HepG2 (cell line): ENCODE measurements around the gene TMEM255B. TPM values are rescaled to one million over a fixed set of nuclear protein-coding genes. Genes with fewer than 3 reads are reported as not detected.

Experiments
- ATAC-seq: fragments of 200-7000 bp; cut with Tn5 transposase; 3 replicates; pipeline ENCODE4 v1.9.1; 2020; ENCODE audit warnings: mild to moderate bottlenecking, moderate library complexity
- BruUV-seq: library from RNA; stranded (reverse); fragments of 400-500 nt; replicated peaks from 2 replicates; lab custom pipeline; 2021; lab: Mats Ljungman, UMichigan
- CTCF ChIA-PET: fragments of 300-600 bp; formaldehyde crosslinking; extraction: SDS; loops from one replicate; lab custom pipeline; 2021; ENCODE audit warnings: low total read pairs, inconsistent platforms, low intra/inter-chr PET ratio; lab: Yijun Ruan, JAX
- POLR2A ChIA-PET: fragments of 350-600 bp; sonication (Branson Sonifier 250); formaldehyde crosslinking; loops from one replicate; lab custom pipeline; 2020; ENCODE audit warnings: antibody characterized with exemption, inconsistent platforms; lab: Yijun Ruan, JAX
- DNase-seq: peaks from one replicate; pipeline ENCODE4 v3.0.0-alpha.2; 2015; ENCODE audit warnings: low spot score
- FAIRE-seq: peaks from 3 replicates; lab custom pipeline; 2011; peaks lifted over from hg19 to GRCh38; lab: Jason Lieb, UNC
- H2AFZ ChIP-seq: one replicate; pipeline ENCODE4 v1.6.1; 2011; ENCODE audit warnings: low read length, inconsistent platforms
- H3K27ac ChIP-seq: fragments of 300-600 bp; 3 replicates; pipeline ENCODE4 v1.8.0; 2011; ENCODE audit warnings: mixed run types, mild to moderate bottlenecking, mixed read lengths, low read length, inconsistent platforms; ENCODE audit not compliant: insufficient read depth; ENCODE audit errors: extremely low read length
- H3K27me3 ChIP-seq, 2 experiments: fragments of 200-600 bp in 1 of 2; 2 replicates in 1 of 2; 3 replicates in 1 of 2; pipeline versions ENCODE4 v1.6.0 to v1.8.0; 2011; ENCODE audit warnings: low read length in 2 of 2, mild to moderate bottlenecking in 2 of 2, moderate library complexity in 2 of 2, inconsistent platforms in 1 of 2; ENCODE audit not compliant: insufficient read depth in 2 of 2, control insufficient read depth in 1 of 2
- H3K36me3 ChIP-seq, 2 experiments: fragments of 200-600 bp in 1 of 2; replicated peaks in 1 of 2; 2 replicates in 1 of 2; 3 replicates in 1 of 2; pipeline versions ENCODE4 v1.5.1 to v1.8.0; 2011; ENCODE audit warnings: low read length in 2 of 2, inconsistent platforms in 1 of 2; ENCODE audit not compliant: insufficient read depth in 2 of 2, control insufficient read depth in 1 of 2
- H3K4me1 ChIP-seq: 2 replicates; pipeline ENCODE4 v1.5.1; 2012; ENCODE audit warnings: low read length, inconsistent platforms; ENCODE audit not compliant: insufficient read depth
- H3K4me2 ChIP-seq: 2 replicates; pipeline ENCODE4 v1.6.0; 2011; ENCODE audit warnings: low read depth, low read length, inconsistent platforms
- H3K4me3 ChIP-seq, 3 experiments: fragments of 200-600 bp in 1 of 3; sonication (generic), shearing (Covaris generic) in 1 of 3; replicated peaks in 1 of 3; 2 replicates each; pipeline ENCODE4 v1.5.1; 2011 to 2016; ENCODE audit warnings: low read length in 3 of 3, inconsistent platforms in 2 of 3, low read depth in 2 of 3, mild to moderate bottlenecking in 2 of 3, control low read depth in 1 of 3, mixed read lengths in 1 of 3; ENCODE audit not compliant: insufficient read depth in 1 of 3
- H3K79me2 ChIP-seq: one replicate; pipeline ENCODE4 v1.6.1; 2011; ENCODE audit warnings: low read length, inconsistent platforms; ENCODE audit not compliant: insufficient read depth
- H3K9ac ChIP-seq: 2 replicates; pipeline ENCODE4 v1.6.0; 2011; ENCODE audit warnings: mild to moderate bottlenecking, low read depth, low read length, inconsistent platforms; ENCODE audit not compliant: insufficient read depth
- H3K9me3 ChIP-seq: 2 replicates; pipeline ENCODE4 v1.5.1; 2012; ENCODE audit warnings: mild to moderate bottlenecking, low read length
- H4K20me1 ChIP-seq: 2 replicates; pipeline ENCODE4 v1.6.0; 2011; ENCODE audit warnings: inconsistent platforms, mild to moderate bottlenecking, low read length, moderate library complexity; ENCODE audit not compliant: insufficient read depth
- GPN1 ChIP-seq: sonication (generic); formaldehyde crosslinking; IDR thresholded peaks from 2 replicates; pipeline ENCODE4 v1.5.1; 2020; ENCODE audit warnings: missing genetic modification reagents, borderline replicate concordance
- HHEX ChIP-seq: IDR thresholded peaks from 2 replicates; pipeline ENCODE4 v1.6.1; 2016; ENCODE audit warnings: control low read depth
- KLF15 ChIP-seq: sonication (generic); formaldehyde crosslinking; IDR thresholded peaks from 2 replicates; pipeline ENCODE4 v1.8.1; 2023; ENCODE audit warnings: borderline replicate concordance, mild to moderate bottlenecking, inconsistent platforms, missing genetic modification reagents, mixed read lengths
- KMT2B ChIP-seq: IDR thresholded peaks from 2 replicates; pipeline ENCODE4 v1.6.1; 2016; ENCODE audit warnings: missing genetic modification reagents, missing compliant biosample characterization
- PHF8 ChIP-seq: sonication (generic); formaldehyde crosslinking; IDR thresholded peaks from 2 replicates; pipeline ENCODE4 v1.5.0; 2020; ENCODE audit warnings: missing genetic modification reagents
- ZNF136 ChIP-seq: sonication (generic); formaldehyde crosslinking; IDR thresholded peaks from 2 replicates; pipeline ENCODE4 v1.8.1; 2022; ENCODE audit warnings: low read depth, mild to moderate bottlenecking, moderate library complexity, missing genetic modification reagents
- ZNF207 ChIP-seq: fragments of 450-650 bp; IDR thresholded peaks from 2 replicates; pipeline ENCODE4 v1.6.1; 2016; ENCODE audit warnings: antibody characterized with exemption, borderline replicate concordance
- ZNF747 ChIP-seq: sonication (generic); formaldehyde crosslinking; IDR thresholded peaks from 2 replicates; pipeline ENCODE4 v1.8.1; 2023; ENCODE audit warnings: missing genetic modification reagents, mild to moderate bottlenecking, borderline replicate concordance
- ZNF850 ChIP-seq: sonication (generic); formaldehyde crosslinking; conservative IDR thresholded peaks from 2 replicates; pipeline ENCODE4 v1.9.0; 2021; ENCODE audit warnings: mild to moderate bottlenecking, missing genetic modification reagents
- ZNF879 ChIP-seq: sonication (generic); formaldehyde crosslinking; IDR thresholded peaks from 2 replicates; pipeline ENCODE4 v1.8.1; 2023; ENCODE audit warnings: missing genetic modification reagents
- ZNF891 ChIP-seq: sonication (generic); formaldehyde crosslinking; IDR thresholded peaks from 2 replicates; pipeline ENCODE4 v1.5.0; 2020; ENCODE audit warnings: mild to moderate bottlenecking, missing genetic modification reagents
- ZSCAN29 ChIP-seq: sonication (generic); formaldehyde crosslinking; conservative IDR thresholded peaks from 2 replicates; pipeline ENCODE4 v1.4.0; 2020; ENCODE audit warnings: mild to moderate bottlenecking, missing genetic modification reagents
- WGBS: methylation state at CpG from one replicate; pipeline ENCODE4 v1.1.6; 2017; ENCODE audit warnings: low lambda C conversion rate; 5-methylcytosine and 5-hydroxymethylcytosine counted together
- in situ Hi-C: cut with HindIII; loops from 2 replicates; pipeline ENCODE4 v1.10.0; 2017; ENCODE audit warnings: low pct_unique_long_range_greater_than_20kb; ENCODE audit not compliant: extremely low pct_ligation_motif_present
- intact Hi-C: fragments of 100-400 bp; cut with micrococcal nuclease; formaldehyde crosslinking; loops from one replicate; pipeline ENCODE4 v1.10.0; 2022; ENCODE audit not compliant: unreplicated experiment
- polyA plus RNA-seq, 8 experiments: library from polyadenylated mRNA; depleted of rRNA in 3 of 8; stranded (reverse) in 7 of 8; unstranded in 1 of 8; fragments of >200 nt; fragmentation: Illumina TruSeq in 4 of 8; extraction: Trizol in 4 of 8; gene quantifications; 2 replicates each; pipeline versions ENCODE4 v1.2.1 to v1.2.3, GENCODE V29; 2011 to 2016; ENCODE audit warnings: low read depth in 4 of 8, missing spikeins in 1 of 8, mixed read lengths in 1 of 8; ENCODE audit not compliant: insufficient read depth in 1 of 8
- total RNA-seq, 5 experiments: library from RNA; depleted of rRNA; stranded (reverse); fragments of >200 nt; fragmentation: Illumina TruSeq; extraction: Trizol; gene quantifications; 2 replicates each; pipeline ENCODE4 v1.2.3, GENCODE V29; 2016; ENCODE audit warnings: low read depth in 1 of 5
- TF ChIP-seq, protein P1 (sequence below): sonication (generic); formaldehyde crosslinking; IDR thresholded peaks from 2 replicates; pipeline ENCODE4 v1.5.0; 2020; ENCODE audit warnings: mild to moderate bottlenecking, missing genetic modification reagents, borderline replicate concordance
- TF ChIP-seq, protein P2 (sequence below): IDR thresholded peaks from 2 replicates; pipeline ENCODE4 v1.6.1; 2016; ENCODE audit warnings: control low read depth
- TF ChIP-seq, protein P3 (sequence below): sonication (generic); formaldehyde crosslinking; IDR thresholded peaks from 2 replicates; pipeline ENCODE4 v1.5.1; 2020; ENCODE audit warnings: mild to moderate bottlenecking, missing genetic modification reagents, borderline replicate concordance
- TF ChIP-seq, protein P4 (sequence below): sonication (generic); formaldehyde crosslinking; IDR thresholded peaks from 2 replicates; pipeline ENCODE4 v1.9.0; 2022; ENCODE audit warnings: low read depth, missing genetic modification reagents
- TF ChIP-seq, protein P5 (sequence below): sonication (generic); formaldehyde crosslinking; IDR thresholded peaks from 2 replicates; pipeline ENCODE4 v1.5.1; 2020; ENCODE audit warnings: mild to moderate bottlenecking, moderate library complexity, missing genetic modification reagents

Gene TMEM255B
- total and polyA plus RNA-seq, 2 of the 13 experiments (the other 11 are each of a cell fraction or from before 2014, with no cell fraction given): not detected

DNA sequence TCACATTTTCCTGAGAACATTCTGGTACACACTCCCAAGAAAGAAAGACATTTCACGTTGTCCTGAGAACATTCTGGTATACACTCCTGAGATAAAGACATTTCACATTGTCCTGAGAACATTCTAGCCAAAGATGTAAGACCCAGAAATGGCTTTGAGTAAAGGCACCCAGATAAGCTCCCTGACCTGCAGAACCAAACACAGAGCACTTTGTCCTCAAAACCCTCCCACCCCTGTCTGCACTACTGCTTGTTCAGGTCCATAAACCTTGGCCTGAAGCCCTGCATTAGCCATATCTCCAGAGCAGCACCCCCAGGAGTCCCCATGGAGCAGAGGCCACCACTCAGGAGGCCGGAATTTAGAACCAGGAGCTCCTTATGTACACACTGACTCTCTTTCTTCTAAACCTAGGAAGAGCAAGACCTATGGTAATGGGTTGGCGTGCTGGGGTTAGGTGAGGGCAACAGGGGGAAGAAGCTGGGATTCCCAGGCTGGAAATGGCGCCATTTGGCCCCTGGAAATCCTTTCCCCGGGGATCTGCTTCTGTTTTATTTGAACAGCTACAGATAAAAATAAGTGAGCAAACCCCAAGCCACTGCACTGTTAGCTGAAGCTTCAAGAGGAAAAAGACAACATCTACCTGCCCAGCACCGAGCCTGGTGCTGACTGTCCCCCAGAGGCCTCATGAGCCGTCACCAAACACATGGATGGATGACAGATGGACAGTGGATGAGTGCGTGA, 91.1 kb downstream of the TMEM255B start:
- TF ChIP-seq KMT2B (CRISPR knock-in tag) (no peak), ZSCAN29 (CRISPR knock-in tag) (no peak), ZNF891 (CRISPR knock-in tag) (no peak), PHF8 (CRISPR knock-in tag) (no peak), KLF15 (CRISPR knock-in tag) (no peak), ZNF136 (CRISPR knock-in tag) (no peak), ZNF747 (CRISPR knock-in tag) (no peak), HHEX (CRISPR knock-in tag) (no peak), ZNF850 (CRISPR knock-in tag) (no peak), ZNF879 (CRISPR knock-in tag) (no peak), ZNF207 (no peak), GPN1 (no peak)
- TF ChIP-seq, protein P1, sequence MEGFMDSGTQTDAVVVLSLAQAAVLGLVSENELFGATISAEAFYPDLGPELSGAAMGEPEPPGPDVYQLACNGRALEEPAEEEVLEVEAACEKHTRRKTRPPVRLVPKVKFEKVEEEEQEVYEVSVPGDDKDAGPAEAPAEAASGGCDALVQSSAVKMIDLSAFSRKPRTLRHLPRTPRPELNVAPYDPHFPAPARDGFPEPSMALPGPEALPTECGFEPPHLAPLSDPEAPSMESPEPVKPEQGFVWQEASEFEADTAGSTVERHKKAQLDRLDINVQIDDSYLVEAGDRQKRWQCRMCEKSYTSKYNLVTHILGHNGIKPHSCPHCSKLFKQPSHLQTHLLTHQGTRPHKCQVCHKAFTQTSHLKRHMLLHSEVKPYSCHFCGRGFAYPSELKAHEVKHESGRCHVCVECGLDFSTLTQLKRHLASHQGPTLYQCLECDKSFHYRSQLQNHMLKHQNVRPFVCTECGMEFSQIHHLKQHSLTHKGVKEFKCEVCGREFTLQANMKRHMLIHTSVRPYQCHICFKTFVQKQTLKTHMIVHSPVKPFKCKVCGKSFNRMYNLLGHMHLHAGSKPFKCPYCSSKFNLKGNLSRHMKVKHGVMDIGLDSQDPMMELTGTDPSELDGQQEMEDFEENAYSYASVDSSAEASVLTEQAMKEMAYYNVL (CRISPR knock-in tag): no peak
- TF ChIP-seq, protein P2, sequence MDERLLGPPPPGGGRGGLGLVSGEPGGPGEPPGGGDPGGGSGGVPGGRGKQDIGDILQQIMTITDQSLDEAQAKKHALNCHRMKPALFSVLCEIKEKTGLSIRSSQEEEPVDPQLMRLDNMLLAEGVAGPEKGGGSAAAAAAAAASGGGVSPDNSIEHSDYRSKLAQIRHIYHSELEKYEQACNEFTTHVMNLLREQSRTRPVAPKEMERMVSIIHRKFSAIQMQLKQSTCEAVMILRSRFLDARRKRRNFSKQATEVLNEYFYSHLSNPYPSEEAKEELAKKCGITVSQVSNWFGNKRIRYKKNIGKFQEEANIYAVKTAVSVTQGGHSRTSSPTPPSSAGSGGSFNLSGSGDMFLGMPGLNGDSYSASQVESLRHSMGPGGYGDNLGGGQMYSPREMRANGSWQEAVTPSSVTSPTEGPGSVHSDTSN (CRISPR knock-in tag): no peak
- TF ChIP-seq, protein P3, sequence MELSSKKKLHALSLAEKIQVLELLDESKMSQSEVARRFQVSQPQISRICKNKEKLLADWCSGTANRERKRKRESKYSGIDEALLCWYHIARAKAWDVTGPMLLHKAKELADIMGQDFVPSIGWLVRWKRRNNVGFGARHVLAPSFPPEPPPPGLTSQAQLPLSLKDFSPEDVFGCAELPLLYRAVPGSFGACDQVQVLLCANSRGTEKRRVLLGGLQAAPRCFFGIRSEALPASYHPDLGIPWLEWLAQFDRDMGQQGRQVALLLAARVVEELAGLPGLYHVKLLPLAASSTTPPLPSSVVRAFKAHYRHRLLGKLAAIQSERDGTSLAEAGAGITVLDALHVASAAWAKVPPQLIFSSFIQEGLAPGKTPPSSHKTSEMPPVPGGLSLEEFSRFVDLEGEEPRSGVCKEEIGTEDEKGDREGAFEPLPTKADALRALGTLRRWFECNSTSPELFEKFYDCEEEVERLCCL (CRISPR knock-in tag): no peak
- TF ChIP-seq, protein P4, sequence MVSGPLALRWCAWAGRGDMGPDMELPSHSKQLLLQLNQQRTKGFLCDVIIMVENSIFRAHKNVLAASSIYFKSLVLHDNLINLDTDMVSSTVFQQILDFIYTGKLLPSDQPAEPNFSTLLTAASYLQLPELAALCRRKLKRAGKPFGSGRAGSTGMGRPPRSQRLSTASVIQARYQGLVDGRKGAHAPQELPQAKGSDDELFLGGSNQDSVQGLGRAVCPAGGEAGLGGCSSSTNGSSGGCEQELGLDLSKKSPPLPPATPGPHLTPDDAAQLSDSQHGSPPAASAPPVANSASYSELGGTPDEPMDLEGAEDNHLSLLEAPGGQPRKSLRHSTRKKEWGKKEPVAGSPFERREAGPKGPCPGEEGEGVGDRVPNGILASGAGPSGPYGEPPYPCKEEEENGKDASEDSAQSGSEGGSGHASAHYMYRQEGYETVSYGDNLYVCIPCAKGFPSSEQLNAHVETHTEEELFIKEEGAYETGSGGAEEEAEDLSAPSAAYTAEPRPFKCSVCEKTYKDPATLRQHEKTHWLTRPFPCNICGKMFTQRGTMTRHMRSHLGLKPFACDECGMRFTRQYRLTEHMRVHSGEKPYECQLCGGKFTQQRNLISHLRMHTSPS: no peak
- TF ChIP-seq, protein P5, sequence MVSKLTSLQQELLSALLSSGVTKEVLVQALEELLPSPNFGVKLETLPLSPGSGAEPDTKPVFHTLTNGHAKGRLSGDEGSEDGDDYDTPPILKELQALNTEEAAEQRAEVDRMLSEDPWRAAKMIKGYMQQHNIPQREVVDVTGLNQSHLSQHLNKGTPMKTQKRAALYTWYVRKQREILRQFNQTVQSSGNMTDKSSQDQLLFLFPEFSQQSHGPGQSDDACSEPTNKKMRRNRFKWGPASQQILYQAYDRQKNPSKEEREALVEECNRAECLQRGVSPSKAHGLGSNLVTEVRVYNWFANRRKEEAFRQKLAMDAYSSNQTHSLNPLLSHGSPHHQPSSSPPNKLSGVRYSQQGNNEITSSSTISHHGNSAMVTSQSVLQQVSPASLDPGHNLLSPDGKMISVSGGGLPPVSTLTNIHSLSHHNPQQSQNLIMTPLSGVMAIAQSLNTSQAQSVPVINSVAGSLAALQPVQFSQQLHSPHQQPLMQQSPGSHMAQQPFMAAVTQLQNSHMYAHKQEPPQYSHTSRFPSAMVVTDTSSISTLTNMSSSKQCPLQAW (CRISPR knock-in tag): no peak
- FAIRE-seq (no peak), DNase-seq (no peak), ATAC-seq (no peak)
- H3K4me1 ChIP-seq: peaks cover 26% of the 10 kb centered on the region
- in situ Hi-C loops: no loop called here
- H4K20me1 ChIP-seq: no peaks in the 10 kb centered on the region
- H3K27ac ChIP-seq: no peak overlapping the region
- BruUV-seq: no TSS peak
- H3K4me3 ChIP-seq: no peak overlapping the region
- H3K27me3 ChIP-seq: peaks cover 0 to 4% of the 10 kb centered on the region in 2 experiments; a peak in 1 of 5 replicates
- 33% methylated on average over 8 of the region's 8 CpGs for WGBS
- no peak overlapping the region for H3K9ac ChIP-seq
- H2AFZ ChIP-seq: no peak overlapping the region
- ChIA-PET CTCF (no interaction called here), POLR2A (no interaction called here)
- H3K36me3 ChIP-seq: no peaks in the 10 kb centered on the region
- H3K4me2 ChIP-seq: no peak overlapping the region
- no peaks in the 10 kb centered on the region for H3K79me2 ChIP-seq
- no peaks in the 10 kb centered on the region for H3K9me3 ChIP-seq
- intact Hi-C loops: no loop called here
